HEK293 (cell line): ENCODE measurements around the gene NHLRC2.

Experiments used
- BCL11B ChIP-seq: fragments of 450-650 bp; formaldehyde crosslinking; IDR thresholded peaks from 2 replicates; pipeline ENCODE4 v1.5.1; 2016; ENCODE audit warnings: low read depth, missing biosample characterization, missing genetic modification characterization
- GLIS1 ChIP-seq: fragments of 450-650 bp; formaldehyde crosslinking; IDR thresholded peaks from 2 replicates; pipeline ENCODE4 v1.5.1; 2016; ENCODE audit warnings: missing biosample characterization, missing genetic modification characterization
- GLIS2 ChIP-seq: fragments of 450-650 bp; formaldehyde crosslinking; IDR thresholded peaks from 2 replicates; pipeline ENCODE4 v1.5.1; 2016; ENCODE audit warnings: missing biosample characterization, missing genetic modification characterization
- KLF1 ChIP-seq: fragments of 450-650 bp; formaldehyde crosslinking; IDR thresholded peaks from 2 replicates; pipeline ENCODE4 v1.5.1; 2016; ENCODE audit warnings: missing biosample characterization, missing genetic modification characterization
- KLF16 ChIP-seq: fragments of 450-650 bp; formaldehyde crosslinking; IDR thresholded peaks from 2 replicates; pipeline ENCODE4 v1.5.1; 2017; ENCODE audit warnings: missing biosample characterization, missing genetic modification characterization
- KLF8 ChIP-seq: fragments of 450-650 bp; formaldehyde crosslinking; IDR thresholded peaks from 2 replicates; pipeline ENCODE4 v1.5.1; 2016; ENCODE audit warnings: missing biosample characterization, missing genetic modification characterization
- MZF1 ChIP-seq: fragments of 450-650 bp; formaldehyde crosslinking; IDR thresholded peaks from 2 replicates; pipeline ENCODE4 v1.5.1; 2017; ENCODE audit warnings: missing biosample characterization, missing genetic modification characterization, borderline replicate concordance
- SP2 ChIP-seq: fragments of 450-650 bp; formaldehyde crosslinking; IDR thresholded peaks from 2 replicates; pipeline ENCODE4 v1.5.1; 2016; ENCODE audit warnings: missing biosample characterization, missing genetic modification characterization
- WT1 ChIP-seq: fragments of 450-650 bp; formaldehyde crosslinking; IDR thresholded peaks from 2 replicates; pipeline ENCODE4 v1.5.1; 2016; ENCODE audit warnings: missing biosample characterization, missing genetic modification characterization
- YY2 ChIP-seq: fragments of 450-650 bp; formaldehyde crosslinking; IDR thresholded peaks from 2 replicates; pipeline ENCODE4 v1.5.1; 2016; ENCODE audit warnings: missing biosample characterization, missing genetic modification characterization
- ZIC2 ChIP-seq: fragments of 450-650 bp; formaldehyde crosslinking; IDR thresholded peaks from 2 replicates; pipeline ENCODE4 v1.5.1; 2016; ENCODE audit warnings: missing biosample characterization, missing genetic modification characterization
- ZNF114 ChIP-seq: fragments of 450-650 bp; formaldehyde crosslinking; IDR thresholded peaks from 2 replicates; pipeline ENCODE4 v1.5.0; 2017; ENCODE audit warnings: missing biosample characterization, missing genetic modification characterization
- ZNF391 ChIP-seq: fragments of 450-650 bp; formaldehyde crosslinking; IDR thresholded peaks from 2 replicates; pipeline ENCODE4 v1.5.1; 2016; ENCODE audit warnings: low read depth, missing biosample characterization, missing genetic modification characterization, borderline replicate concordance
- ZNF423 ChIP-seq: fragments of 450-650 bp; formaldehyde crosslinking; IDR thresholded peaks from 2 replicates; pipeline ENCODE4 v1.5.1; 2016; ENCODE audit warnings: missing biosample characterization, missing genetic modification characterization
- ZNF426 ChIP-seq: fragments of 450-650 bp; formaldehyde crosslinking; IDR thresholded peaks from 2 replicates; pipeline ENCODE4 v1.5.1; 2017; ENCODE audit warnings: missing biosample characterization, missing genetic modification characterization, mild to moderate bottlenecking, inconsistent platforms, moderate library complexity
- ZNF555 ChIP-seq: fragments of 450-650 bp; formaldehyde crosslinking; conservative IDR thresholded peaks from 2 replicates; pipeline ENCODE4 v1.5.1; 2017; ENCODE audit warnings: missing biosample characterization, mild to moderate bottlenecking, missing genetic modification characterization, inconsistent platforms
- ZNF561 ChIP-seq: fragments of 450-650 bp; IDR thresholded peaks from 2 replicates; pipeline ENCODE4 v1.5.1; 2018; ENCODE audit warnings: missing biosample characterization, missing genetic modification characterization, borderline replicate concordance
- ZNF600 ChIP-seq: fragments of 450-650 bp; formaldehyde crosslinking; IDR thresholded peaks from 2 replicates; pipeline ENCODE4 v1.5.1; 2016; ENCODE audit warnings: missing biosample characterization, missing genetic modification characterization
- ZXDB ChIP-seq: fragments of 450-650 bp; formaldehyde crosslinking; IDR thresholded peaks from 2 replicates; pipeline ENCODE4 v1.5.1; 2016; ENCODE audit warnings: missing biosample characterization, missing genetic modification characterization
- TF ChIP-seq, protein P1 (sequence below): fragments of 450-650 bp; formaldehyde crosslinking; conservative IDR thresholded peaks from 2 replicates; pipeline ENCODE4 v1.5.1; 2016; ENCODE audit warnings: low read depth, missing biosample characterization, missing genetic modification characterization
- TF ChIP-seq, protein P2 (sequence below): fragments of 450-650 bp; formaldehyde crosslinking; IDR thresholded peaks from 2 replicates; pipeline ENCODE4 v1.5.1; 2016; ENCODE audit warnings: missing biosample characterization, missing genetic modification characterization
- TF ChIP-seq, protein P3 (sequence below): fragments of 450-650 bp; formaldehyde crosslinking; IDR thresholded peaks from 2 replicates; pipeline ENCODE4 v1.5.1; 2016; ENCODE audit warnings: missing biosample characterization, missing genetic modification characterization
- TF ChIP-seq, protein P4 (sequence below): fragments of 450-650 bp; formaldehyde crosslinking; IDR thresholded peaks from 2 replicates; pipeline ENCODE4 v1.5.1; 2016; ENCODE audit warnings: missing biosample characterization, missing genetic modification characterization
- TF ChIP-seq, protein P5 (sequence below): fragments of 450-650 bp; formaldehyde crosslinking; IDR thresholded peaks from 2 replicates; pipeline ENCODE4 v1.5.1; 2016; ENCODE audit warnings: missing biosample characterization, missing genetic modification characterization

NHLRC2 gene

DNA sequence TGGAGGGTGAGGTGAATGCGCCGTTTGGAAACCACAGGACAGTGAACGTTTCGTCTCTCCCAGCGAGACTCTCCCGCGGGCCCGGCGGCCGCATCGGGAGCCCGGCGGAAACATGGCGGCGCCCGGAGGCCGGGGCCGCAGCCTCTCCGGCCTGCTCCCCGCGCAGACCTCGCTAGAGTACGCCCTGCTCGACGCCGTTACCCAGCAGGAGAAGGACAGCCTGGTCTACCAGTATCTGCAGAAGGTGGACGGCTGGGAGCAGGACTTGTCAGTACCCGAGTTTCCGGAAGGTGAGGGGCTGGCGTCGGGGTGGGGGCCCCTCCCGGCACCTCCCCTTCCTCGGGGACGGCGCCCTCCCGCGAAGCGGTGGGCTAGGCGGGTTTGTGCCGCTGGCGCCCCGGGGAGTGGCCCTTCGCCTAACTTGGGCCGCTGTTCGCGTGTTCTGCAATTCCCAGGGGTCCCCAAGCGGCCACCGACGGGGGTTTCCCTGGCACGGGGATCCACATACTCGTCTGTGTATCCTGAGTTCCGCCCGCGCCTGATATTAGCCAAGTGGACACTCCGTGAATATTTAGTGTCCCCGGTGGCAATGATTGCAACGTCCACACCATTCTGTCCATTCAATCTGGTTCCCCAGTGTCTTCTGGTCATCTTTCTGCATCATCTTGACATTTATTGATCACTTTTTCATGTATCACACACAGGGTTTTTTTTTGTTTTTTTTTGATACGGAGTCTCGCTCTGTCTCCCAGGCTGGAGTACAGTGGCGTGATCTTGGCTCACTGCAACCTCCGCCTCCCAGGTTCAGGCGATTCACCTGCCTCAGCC, 514 bp downstream of the NHLRC2 start (continued):
- TF ChIP-seq, protein P1, sequence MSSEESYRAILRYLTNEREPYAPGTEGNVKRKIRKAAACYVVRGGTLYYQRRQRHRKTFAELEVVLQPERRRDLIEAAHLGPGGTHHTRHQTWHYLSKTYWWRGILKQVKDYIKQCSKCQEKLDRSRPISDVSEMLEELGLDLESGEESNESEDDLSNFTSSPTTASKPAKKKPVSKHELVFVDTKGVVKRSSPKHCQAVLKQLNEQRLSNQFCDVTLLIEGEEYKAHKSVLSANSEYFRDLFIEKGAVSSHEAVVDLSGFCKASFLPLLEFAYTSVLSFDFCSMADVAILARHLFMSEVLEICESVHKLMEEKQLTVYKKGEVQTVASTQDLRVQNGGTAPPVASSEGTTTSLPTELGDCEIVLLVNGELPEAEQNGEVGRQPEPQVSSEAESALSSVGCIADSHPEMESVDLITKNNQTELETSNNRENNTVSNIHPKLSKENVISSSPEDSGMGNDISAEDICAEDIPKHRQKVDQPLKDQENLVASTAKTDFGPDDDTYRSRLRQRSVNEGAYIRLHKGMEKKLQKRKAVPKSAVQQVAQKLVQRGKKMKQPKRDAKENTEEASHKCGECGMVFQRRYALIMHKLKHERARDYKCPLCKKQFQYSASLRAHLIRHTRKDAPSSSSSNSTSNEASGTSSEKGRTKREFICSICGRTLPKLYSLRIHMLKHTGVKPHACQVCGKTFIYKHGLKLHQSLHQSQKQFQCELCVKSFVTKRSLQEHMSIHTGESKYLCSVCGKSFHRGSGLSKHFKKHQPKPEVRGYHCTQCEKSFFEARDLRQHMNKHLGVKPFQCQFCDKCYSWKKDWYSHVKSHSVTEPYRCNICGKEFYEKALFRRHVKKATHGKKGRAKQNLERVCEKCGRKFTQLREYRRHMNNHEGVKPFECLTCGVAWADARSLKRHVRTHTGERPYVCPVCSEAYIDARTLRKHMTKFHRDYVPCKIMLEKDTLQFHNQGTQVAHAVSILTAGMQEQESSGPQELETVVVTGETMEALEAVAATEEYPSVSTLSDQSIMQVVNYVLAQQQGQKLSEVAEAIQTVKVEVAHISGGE (tag by site-specific recombination): peak; percentile 9; the same call in 1 of the 2 replicates
- TF ChIP-seq, protein P2, sequence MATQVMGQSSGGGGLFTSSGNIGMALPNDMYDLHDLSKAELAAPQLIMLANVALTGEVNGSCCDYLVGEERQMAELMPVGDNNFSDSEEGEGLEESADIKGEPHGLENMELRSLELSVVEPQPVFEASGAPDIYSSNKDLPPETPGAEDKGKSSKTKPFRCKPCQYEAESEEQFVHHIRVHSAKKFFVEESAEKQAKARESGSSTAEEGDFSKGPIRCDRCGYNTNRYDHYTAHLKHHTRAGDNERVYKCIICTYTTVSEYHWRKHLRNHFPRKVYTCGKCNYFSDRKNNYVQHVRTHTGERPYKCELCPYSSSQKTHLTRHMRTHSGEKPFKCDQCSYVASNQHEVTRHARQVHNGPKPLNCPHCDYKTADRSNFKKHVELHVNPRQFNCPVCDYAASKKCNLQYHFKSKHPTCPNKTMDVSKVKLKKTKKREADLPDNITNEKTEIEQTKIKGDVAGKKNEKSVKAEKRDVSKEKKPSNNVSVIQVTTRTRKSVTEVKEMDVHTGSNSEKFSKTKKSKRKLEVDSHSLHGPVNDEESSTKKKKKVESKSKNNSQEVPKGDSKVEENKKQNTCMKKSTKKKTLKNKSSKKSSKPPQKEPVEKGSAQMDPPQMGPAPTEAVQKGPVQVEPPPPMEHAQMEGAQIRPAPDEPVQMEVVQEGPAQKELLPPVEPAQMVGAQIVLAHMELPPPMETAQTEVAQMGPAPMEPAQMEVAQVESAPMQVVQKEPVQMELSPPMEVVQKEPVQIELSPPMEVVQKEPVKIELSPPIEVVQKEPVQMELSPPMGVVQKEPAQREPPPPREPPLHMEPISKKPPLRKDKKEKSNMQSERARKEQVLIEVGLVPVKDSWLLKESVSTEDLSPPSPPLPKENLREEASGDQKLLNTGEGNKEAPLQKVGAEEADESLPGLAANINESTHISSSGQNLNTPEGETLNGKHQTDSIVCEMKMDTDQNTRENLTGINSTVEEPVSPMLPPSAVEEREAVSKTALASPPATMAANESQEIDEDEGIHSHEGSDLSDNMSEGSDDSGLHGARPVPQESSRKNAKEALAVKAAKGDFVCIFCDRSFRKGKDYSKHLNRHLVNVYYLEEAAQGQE (tag by site-specific recombination): 0 out of 2 replicates have a peak, but pooled peaks have one; percentile 10
- 0 out of 2 replicates have a peak, but pooled peaks have one; percentile 26 for TF ChIP-seq ZNF391 (tag by site-specific recombination)
- TF ChIP-seq, protein P3, sequence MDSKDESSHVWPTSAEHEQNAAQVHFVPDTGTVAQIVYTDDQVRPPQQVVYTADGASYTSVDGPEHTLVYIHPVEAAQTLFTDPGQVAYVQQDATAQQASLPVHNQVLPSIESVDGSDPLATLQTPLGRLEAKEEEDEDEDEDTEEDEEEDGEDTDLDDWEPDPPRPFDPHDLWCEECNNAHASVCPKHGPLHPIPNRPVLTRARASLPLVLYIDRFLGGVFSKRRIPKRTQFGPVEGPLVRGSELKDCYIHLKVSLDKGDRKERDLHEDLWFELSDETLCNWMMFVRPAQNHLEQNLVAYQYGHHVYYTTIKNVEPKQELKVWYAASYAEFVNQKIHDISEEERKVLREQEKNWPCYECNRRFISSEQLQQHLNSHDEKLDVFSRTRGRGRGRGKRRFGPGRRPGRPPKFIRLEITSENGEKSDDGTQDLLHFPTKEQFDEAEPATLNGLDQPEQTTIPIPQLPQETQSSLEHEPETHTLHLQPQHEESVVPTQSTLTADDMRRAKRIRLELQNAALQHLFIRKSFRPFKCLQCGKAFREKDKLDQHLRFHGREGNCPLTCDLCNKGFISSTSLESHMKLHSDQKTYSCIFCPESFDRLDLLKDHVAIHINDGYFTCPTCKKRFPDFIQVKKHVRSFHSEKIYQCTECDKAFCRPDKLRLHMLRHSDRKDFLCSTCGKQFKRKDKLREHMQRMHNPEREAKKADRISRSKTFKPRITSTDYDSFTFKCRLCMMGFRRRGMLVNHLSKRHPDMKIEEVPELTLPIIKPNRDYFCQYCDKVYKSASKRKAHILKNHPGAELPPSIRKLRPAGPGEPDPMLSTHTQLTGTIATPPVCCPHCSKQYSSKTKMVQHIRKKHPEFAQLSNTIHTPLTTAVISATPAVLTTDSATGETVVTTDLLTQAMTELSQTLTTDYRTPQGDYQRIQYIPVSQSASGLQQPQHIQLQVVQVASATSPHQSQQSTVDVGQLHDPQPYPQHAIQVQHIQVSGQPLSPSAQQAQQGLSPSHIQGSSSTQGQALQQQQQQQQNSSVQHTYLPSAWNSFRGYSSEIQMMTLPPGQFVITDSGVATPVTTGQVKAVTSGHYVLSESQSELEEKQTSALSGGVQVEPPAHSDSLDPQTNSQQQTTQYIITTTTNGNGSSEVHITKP: peak; percentile 69
- 0 out of 2 replicates have a peak, but pooled peaks have one; percentile 12 for TF ChIP-seq BCL11B (tag by site-specific recombination)
- TF ChIP-seq ZNF555: no peak
- TF ChIP-seq KLF16 (tag by site-specific recombination): peak; percentile 20
- TF ChIP-seq ZNF426 (tag by site-specific recombination): no peak
- peak; percentile 61 for TF ChIP-seq SP2 (tag by site-specific recombination)
- TF ChIP-seq ZNF423 (tag by site-specific recombination): peak; percentile 87
- TF ChIP-seq ZNF600 (tag by site-specific recombination): peak; percentile 85
- TF ChIP-seq, protein P4, sequence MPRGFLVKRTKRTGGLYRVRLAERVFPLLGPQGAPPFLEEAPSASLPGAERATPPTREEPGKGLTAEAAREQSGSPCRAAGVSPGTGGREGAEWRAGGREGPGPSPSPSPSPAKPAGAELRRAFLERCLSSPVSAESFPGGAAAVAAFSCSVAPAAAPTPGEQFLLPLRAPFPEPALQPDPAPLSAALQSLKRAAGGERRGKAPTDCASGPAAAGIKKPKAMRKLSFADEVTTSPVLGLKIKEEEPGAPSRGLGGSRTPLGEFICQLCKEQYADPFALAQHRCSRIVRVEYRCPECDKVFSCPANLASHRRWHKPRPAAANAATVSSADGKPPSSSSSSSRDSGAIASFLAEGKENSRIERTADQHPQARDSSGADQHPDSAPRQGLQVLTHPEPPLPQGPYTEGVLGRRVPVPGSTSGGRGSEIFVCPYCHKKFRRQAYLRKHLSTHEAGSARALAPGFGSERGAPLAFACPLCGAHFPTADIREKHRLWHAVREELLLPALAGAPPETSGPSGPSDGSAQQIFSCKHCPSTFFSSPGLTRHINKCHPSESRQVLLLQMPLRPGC: no peak
- TF ChIP-seq WT1 (tag by site-specific recombination): peak; percentile 65
- 0 out of 2 replicates have a peak, but pooled peaks have one; percentile 15 for TF ChIP-seq MZF1 (tag by site-specific recombination)
- peak; percentile 100 for TF ChIP-seq GLIS2 (tag by site-specific recombination)
- peak; percentile 16; the same call in 1 of the 2 replicates for TF ChIP-seq ZXDB
- peak; percentile 69 for TF ChIP-seq KLF8
- peak; percentile 75 for TF ChIP-seq YY2 (tag by site-specific recombination)
- TF ChIP-seq ZIC2 (tag by site-specific recombination): peak; percentile 68
- TF ChIP-seq, protein P5, sequence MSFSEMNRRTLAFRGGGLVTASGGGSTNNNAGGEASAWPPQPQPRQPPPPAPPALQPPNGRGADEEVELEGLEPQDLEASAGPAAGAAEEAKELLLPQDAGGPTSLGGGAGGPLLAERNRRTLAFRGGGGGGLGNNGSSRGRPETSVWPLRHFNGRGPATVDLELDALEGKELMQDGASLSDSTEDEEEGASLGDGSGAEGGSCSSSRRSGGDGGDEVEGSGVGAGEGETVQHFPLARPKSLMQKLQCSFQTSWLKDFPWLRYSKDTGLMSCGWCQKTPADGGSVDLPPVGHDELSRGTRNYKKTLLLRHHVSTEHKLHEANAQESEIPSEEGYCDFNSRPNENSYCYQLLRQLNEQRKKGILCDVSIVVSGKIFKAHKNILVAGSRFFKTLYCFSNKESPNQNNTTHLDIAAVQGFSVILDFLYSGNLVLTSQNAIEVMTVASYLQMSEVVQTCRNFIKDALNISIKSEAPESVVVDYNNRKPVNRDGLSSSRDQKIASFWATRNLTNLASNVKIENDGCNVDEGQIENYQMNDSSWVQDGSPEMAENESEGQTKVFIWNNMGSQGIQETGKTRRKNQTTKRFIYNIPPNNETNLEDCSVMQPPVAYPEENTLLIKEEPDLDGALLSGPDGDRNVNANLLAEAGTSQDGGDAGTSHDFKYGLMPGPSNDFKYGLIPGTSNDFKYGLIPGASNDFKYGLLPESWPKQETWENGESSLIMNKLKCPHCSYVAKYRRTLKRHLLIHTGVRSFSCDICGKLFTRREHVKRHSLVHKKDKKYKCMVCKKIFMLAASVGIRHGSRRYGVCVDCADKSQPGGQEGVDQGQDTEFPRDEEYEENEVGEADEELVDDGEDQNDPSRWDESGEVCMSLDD (tag by site-specific recombination): peak; percentile 88
- no peak for TF ChIP-seq KLF1
- peak; percentile 87 for TF ChIP-seq GLIS1 (tag by site-specific recombination)
- TF ChIP-seq ZNF114 (tag by site-specific recombination): no peak
- peak; percentile 72; the same call in 1 of the 2 replicates for TF ChIP-seq ZNF561
